Neuronal stem cell (in vitro differentiated cells): ENCODE measurements around the gene ZC3H7B.

ENCODE experiments used
- DNase-seq: peaks from one replicate; pipeline ENCODE4 v3.0.0-alpha.2; 2013; ENCODE audit warnings: low spot score
- H2AFZ ChIP-seq: one replicate; pipeline ENCODE4 v1.6.1; 2013; ENCODE audit warnings: mild to moderate bottlenecking, low read length, inconsistent platforms
- H2AK5ac ChIP-seq: 2 replicates; pipeline ENCODE4 v1.6.1; 2013; ENCODE audit warnings: low read depth, mild to moderate bottlenecking, inconsistent platforms, low read length, moderate library complexity, mixed read lengths
- H2BK120ac ChIP-seq: 2 replicates; pipeline ENCODE4 v1.6.1; 2013; ENCODE audit warnings: low read depth, mild to moderate bottlenecking, inconsistent platforms, low read length, moderate library complexity, mixed read lengths
- H2BK12ac ChIP-seq: one replicate; pipeline ENCODE4 v1.6.1; 2013; ENCODE audit warnings: low read length, inconsistent platforms
- H2BK15ac ChIP-seq: 2 replicates; pipeline ENCODE4 v1.6.1; 2013; ENCODE audit warnings: mild to moderate bottlenecking, low read length, inconsistent platforms, mixed read lengths
- H2BK5ac ChIP-seq: one replicate; pipeline ENCODE4 v1.6.1; 2013; ENCODE audit warnings: inconsistent platforms, mild to moderate bottlenecking, low read length, moderate library complexity
- H3K14ac ChIP-seq: one replicate; pipeline ENCODE4 v1.6.1; 2013; ENCODE audit warnings: low read length, inconsistent platforms
- H3K18ac ChIP-seq: 2 replicates; pipeline ENCODE4 v1.6.1; 2013; ENCODE audit warnings: low read length, inconsistent platforms
- H3K23ac ChIP-seq: 2 replicates; pipeline ENCODE4 v1.6.1; 2013; ENCODE audit warnings: low read depth, mild to moderate bottlenecking, mixed read lengths, low read length, inconsistent platforms; ENCODE audit not compliant: poor library complexity
- H3K27ac ChIP-seq: replicated peaks from 3 replicates; pipeline ENCODE4 v1.5.1; 2013; ENCODE audit warnings: low read length, inconsistent platforms
- H3K27me3 ChIP-seq, 3 experiments: 2 replicates each; pipeline ENCODE4 v1.6.1; 2013; ENCODE audit warnings: low read length in 3 of 3, mild to moderate bottlenecking in 2 of 3, inconsistent platforms in 1 of 3, low read depth in 1 of 3, mixed read lengths in 1 of 3, moderate library complexity in 1 of 3; ENCODE audit not compliant: control insufficient read depth in 3 of 3, insufficient read depth in 3 of 3
- H3K36me3 ChIP-seq, 2 donors: replicated peaks in 1 of 2; 2 replicates each; pipeline ENCODE4 v1.6.1; 2013; ENCODE audit warnings: low read length in 2 of 2; ENCODE audit not compliant: control insufficient read depth in 2 of 2, insufficient read depth in 2 of 2
- H3K4ac ChIP-seq: 2 replicates; pipeline ENCODE4 v1.6.1; 2013; ENCODE audit warnings: inconsistent platforms, mild to moderate bottlenecking, low read length, moderate library complexity
- H3K4me1 ChIP-seq, 2 donors: 1 replicate in 1 of 2; 2 replicates in 1 of 2; pipeline ENCODE4 v1.6.1; 2013; ENCODE audit warnings: low read length in 2 of 2, low read depth in 1 of 2; ENCODE audit not compliant: control insufficient read depth in 2 of 2, insufficient read depth in 1 of 2
- H3K4me2 ChIP-seq: one replicate; pipeline ENCODE4 v1.6.1; 2013; ENCODE audit warnings: mild to moderate bottlenecking, low read length, inconsistent platforms; ENCODE audit not compliant: insufficient read depth, poor library complexity, severe bottlenecking
- H3K4me3 ChIP-seq, 2 donors: 2 replicates each; pipeline ENCODE4 v1.5.1; 2013; ENCODE audit warnings: low read length in 2 of 2, mild to moderate bottlenecking in 2 of 2, inconsistent platforms in 1 of 2, moderate library complexity in 1 of 2
- H3K79me1 ChIP-seq: one replicate; pipeline ENCODE4 v1.6.1; 2013; ENCODE audit warnings: low read depth, mild to moderate bottlenecking, inconsistent platforms, low read length, moderate library complexity
- H3K9ac ChIP-seq: one replicate; pipeline ENCODE4 v1.6.1; 2013; ENCODE audit warnings: mild to moderate bottlenecking, low read depth, low read length, inconsistent platforms; ENCODE audit not compliant: poor library complexity
- H3K9me3 ChIP-seq, 2 donors: replicated peaks in 1 of 2; 2 replicates each; pipeline versions ENCODE3 to v1.6.1; 2013; ENCODE audit warnings: low read length in 2 of 2, mild to moderate bottlenecking in 2 of 2, inconsistent platforms in 1 of 2, low read depth in 1 of 2, mixed read lengths in 1 of 2, moderate library complexity in 1 of 2; ENCODE audit not compliant: control insufficient read depth in 2 of 2, insufficient read depth in 1 of 2
- H4K8ac ChIP-seq: one replicate; pipeline ENCODE4 v1.6.1; 2013; ENCODE audit warnings: low read depth, mild to moderate bottlenecking, inconsistent platforms, low read length, moderate library complexity
- H4K91ac ChIP-seq: one replicate; pipeline ENCODE4 v1.6.1; 2013; ENCODE audit warnings: low read length, low read depth, mild to moderate bottlenecking, inconsistent platforms; ENCODE audit not compliant: poor library complexity
- WGBS, 2 donors: extraction: QIAGEN DNeasy Blood & Tissue Kit; methylation state at CpG; one replicate each; pipeline ENCODE4 v1.1.7; 2013; ENCODE audit warnings: missing lambda C conversion rate in 2 of 2, mixed read lengths in 1 of 2; ENCODE audit not compliant: insufficient read length in 2 of 2, insufficient replicate concordance in 1 of 2; ENCODE audit errors: extremely low coverage in 2 of 2; 5-methylcytosine and 5-hydroxymethylcytosine counted together

Gene ZC3H7B

GRCh38 chr22:41383085-41383484 lies 81.8 kb downstream of the ZC3H7B start:
- no CpG with 5 or more reads among the region's 5 CpGs for WGBS, 2 donors
- DNase-seq, result no peak
- H3K4me3 ChIP-seq, result peak overlapping the region; percentile 71 to 79

GRCh38 chr22:41384128-41384527 lies 82.8 kb downstream of the ZC3H7B start:
- Histone ChIP-seq H3K23ac (no peak overlapping the region), H2BK12ac (no peak overlapping the region), H2AK5ac (no peak overlapping the region), H2BK5ac (no peak overlapping the region), H3K36me3 (peaks cover 6 to 18% of the 10 kb centered on the region in 2 donors), H3K18ac (no peak overlapping the region), H4K91ac (no peak overlapping the region), H3K4me2 (no peak overlapping the region), H2BK120ac (no peak overlapping the region), H3K14ac (no peak overlapping the region), H2AFZ (no peak overlapping the region), H3K79me1 (peaks cover 7% of the 10 kb centered on the region), H3K27me3 (no peaks in the 10 kb centered on the region), H4K8ac (no peak overlapping the region), H3K4ac (no peak overlapping the region), H3K9me3 (no peaks in the 10 kb centered on the region), H3K4me1 (peaks cover 22 to 26% of the 10 kb centered on the region in 2 donors), H3K9ac (no peak overlapping the region), H3K4me3 (no peak overlapping the region), H3K27ac (peak overlapping the region; percentile 86), H2BK15ac (no peak overlapping the region)
- DNase-seq, result no peak

More at GRCh38 chr22:41383085-41383484, 81.8 kb downstream of the ZC3H7B start:
- no peak overlapping the region for H2BK15ac ChIP-seq
- H3K27me3 ChIP-seq, result no peaks in the 10 kb centered on the region
- no peak overlapping the region for H3K27ac ChIP-seq
- H3K79me1 ChIP-seq, result peaks cover 7% of the 10 kb centered on the region
- no peak overlapping the region for H4K91ac ChIP-seq
- H2BK12ac ChIP-seq, result no peak overlapping the region
- H3K9me3 ChIP-seq, result no peaks in the 10 kb centered on the region
- H3K4ac ChIP-seq, result no peak overlapping the region
- no peak overlapping the region for H3K23ac ChIP-seq
- H2BK5ac ChIP-seq, result no peak overlapping the region
- peaks cover 22 to 26% of the 10 kb centered on the region in 2 donors for H3K4me1 ChIP-seq
- no peak overlapping the region for H2AK5ac ChIP-seq
- no peak overlapping the region for H3K14ac ChIP-seq
- no peak overlapping the region for H4K8ac ChIP-seq
- no peak overlapping the region for H2AFZ ChIP-seq
- H2BK120ac ChIP-seq, result no peak overlapping the region
- no peak overlapping the region for H3K9ac ChIP-seq
- H3K18ac ChIP-seq, result no peak overlapping the region
- H3K4me2 ChIP-seq, result peak overlapping the region; percentile 87
- peaks cover 6 to 10% of the 10 kb centered on the region in 2 donors for H3K36me3 ChIP-seq

GRCh38 chr22:41387341-41387740 lies 86.0 kb downstream of the ZC3H7B start:
- Histone ChIP-seq H3K27ac (no peak overlapping the region), H3K36me3 (peaks cover 12 to 40% of the 10 kb centered on the region in 2 donors)

GRCh38 chr22:41394012-41394356 lies 92.7 kb downstream of the ZC3H7B start:
- Histone ChIP-seq H3K9ac (no peak overlapping the region), H3K14ac (no peak overlapping the region), H3K4ac (no peak overlapping the region), H4K8ac (no peak overlapping the region), H3K4me1 (no peaks in the 10 kb centered on the region), H3K36me3 (peaks cover 37 to 68% of the 10 kb centered on the region in 2 donors), H2BK5ac (no peak overlapping the region), H3K18ac (no peak overlapping the region), H3K4me2 (no peak overlapping the region), H3K79me1 (no peaks in the 10 kb centered on the region), H2BK120ac (no peak overlapping the region), H2AFZ (no peak overlapping the region), H3K23ac (no peak overlapping the region), H4K91ac (no peak overlapping the region), H2BK12ac (no peak overlapping the region), H2BK15ac (no peak overlapping the region), H3K4me3 (no peak overlapping the region), H3K27ac (no peak overlapping the region), H2AK5ac (no peak overlapping the region), H3K9me3 (no peaks in the 10 kb centered on the region), H3K27me3 (no peaks in the 10 kb centered on the region)
- no peak for DNase-seq
- WGBS, 2 donors, result no CpG with 5 or more reads among the region's 11 CpGs

More at GRCh38 chr22:41387341-41387740, 86.0 kb downstream of the ZC3H7B start:
- Histone ChIP-seq H3K18ac (no peak overlapping the region), H3K27me3 (no peaks in the 10 kb centered on the region), H2BK120ac (no peak overlapping the region), H4K91ac (no peak overlapping the region), H3K79me1 (peaks cover 6% of the 10 kb centered on the region), H2AK5ac (no peak overlapping the region), H3K4me2 (no peak overlapping the region), H3K14ac (no peak overlapping the region), H3K4me1 (peaks cover 13 to 19% of the 10 kb centered on the region in 2 donors), H4K8ac (no peak overlapping the region), H3K4ac (no peak overlapping the region), H2BK12ac (no peak overlapping the region), H2BK5ac (no peak overlapping the region), H3K9ac (no peak overlapping the region), H3K23ac (no peak overlapping the region), H2AFZ (no peak overlapping the region), H2BK15ac (no peak overlapping the region), H3K9me3 (no peaks in the 10 kb centered on the region), H3K4me3 (no peak overlapping the region)
- WGBS, 2 donors, result no CpG with 5 or more reads among the region's 7 CpGs
- DNase-seq, result no peak
